GM23338 (cell line): ENCODE results near the gene OXCT2. TPM values are rescaled to one million over a fixed set of nuclear protein-coding genes. Genes with fewer than 3 reads are reported as not detected.
"Not testable (repeated sequence)": the region's sequence is repeated elsewhere in the genome, so short reads cannot be mapped to it uniquely, and the experiment has no call there.

Source experiments
- ATAC-seq: fragments of 200-7000 bp; cut with Tn5 transposase; 3 replicates; pipeline ENCODE4 v1.9.1; 2020
- DNase-seq: peaks from one replicate; pipeline ENCODE4 v3.0.0-alpha.2; 2015; ENCODE audit warnings: low spot score
- H2AFZ ChIP-seq: fragments of 200-600 bp; sonication (generic); 2 replicates; pipeline ENCODE4 v1.8.0; 2016; ENCODE audit warnings: antibody characterized with exemption, mild to moderate bottlenecking, moderate library complexity
- H3F3A ChIP-seq: fragments of 200-600 bp; sonication (generic); replicated peaks from 2 replicates; pipeline ENCODE4 v1.8.0; 2017; ENCODE audit warnings: antibody characterized with exemption, mixed run types, low read depth
- H3K27ac ChIP-seq: fragments of 200-600 bp; sonication (generic); 2 replicates; pipeline ENCODE4 v1.6.1; 2016; ENCODE audit warnings: low read depth
- H3K27me3 ChIP-seq: fragments of 200-600 bp; sonication (generic); 2 replicates; pipeline ENCODE4 v1.8.0; 2016; ENCODE audit warnings: mild to moderate bottlenecking, mixed run types, moderate library complexity; ENCODE audit not compliant: insufficient read depth
- H3K36me3 ChIP-seq: fragments of 200-600 bp; sonication (generic); 2 replicates; pipeline ENCODE4 v1.8.0; 2016; ENCODE audit warnings: mild to moderate bottlenecking; ENCODE audit not compliant: insufficient read depth
- H3K4me1 ChIP-seq: fragments of 200-600 bp; sonication (generic); 2 replicates; pipeline ENCODE4 v1.8.0; 2016; ENCODE audit warnings: mild to moderate bottlenecking, moderate library complexity; ENCODE audit not compliant: insufficient read depth
- H3K4me2 ChIP-seq: fragments of 200-600 bp; sonication (generic); 2 replicates; pipeline ENCODE4 v1.7.1; 2017; ENCODE audit warnings: mixed run types
- H3K4me3 ChIP-seq: fragments of 200-600 bp; sonication (generic); 2 replicates; pipeline ENCODE4 v1.6.1; 2016; ENCODE audit warnings: mixed run types
- H3K79me2 ChIP-seq: fragments of 200-600 bp; sonication (generic); replicated peaks from 2 replicates; pipeline ENCODE4 v1.8.0; 2017; ENCODE audit warnings: mild to moderate bottlenecking; ENCODE audit not compliant: insufficient read depth
- H3K9me2 ChIP-seq: fragments of 200-600 bp; sonication (generic); 2 replicates; pipeline ENCODE4 v1.8.0; 2017; ENCODE audit not compliant: insufficient read depth
- H4K20me1 ChIP-seq: fragments of 200-600 bp; sonication (generic); replicated peaks from 2 replicates; pipeline ENCODE4 v1.8.0; 2017; ENCODE audit warnings: mild to moderate bottlenecking; ENCODE audit not compliant: insufficient read depth
- H3K27ac Mint-ChIP-seq: 2 replicates; pipeline ENCODE4 v1.8.0; 2020; ENCODE audit warnings: inconsistent platforms, mild to moderate bottlenecking, moderate library complexity, mixed read lengths
- H3K27me3 Mint-ChIP-seq: 3 replicates; pipeline ENCODE4 v1.8.0; 2022; ENCODE audit warnings: low read depth, mild to moderate bottlenecking, moderate library complexity, mixed read lengths, inconsistent platforms; ENCODE audit not compliant: insufficient read depth, poor library complexity
- H3K36me3 Mint-ChIP-seq: 3 replicates; pipeline ENCODE4 v1.8.0; 2021; ENCODE audit warnings: low read depth, mild to moderate bottlenecking, inconsistent platforms, moderate library complexity, mixed read lengths
- H3K4me1 Mint-ChIP-seq: 3 replicates; pipeline ENCODE4 v1.8.0; 2020; ENCODE audit warnings: mild to moderate bottlenecking, inconsistent platforms, mixed read lengths
- H3K4me3 Mint-ChIP-seq: 3 replicates; pipeline ENCODE4 v1.8.0; 2021; ENCODE audit warnings: moderate library complexity, mild to moderate bottlenecking, inconsistent platforms, mixed read lengths
- H3K9me3 Mint-ChIP-seq: 3 replicates; pipeline ENCODE4 v1.8.0; 2020; ENCODE audit warnings: moderate library complexity, mild to moderate bottlenecking, inconsistent platforms, mixed read lengths
- CREB1 ChIP-seq: fragments of 250-450 bp; sonication (Bioruptor Pico); IDR thresholded peaks from 2 replicates; pipeline ENCODE4 v1.5.0; 2020; ENCODE audit warnings: low read depth, mild to moderate bottlenecking, moderate library complexity
- CTCF ChIP-seq, 2 experiments: fragments of 200-600 bp in 1 of 2; sonication (generic) in 1 of 2; conservative IDR thresholded peaks; 2 replicates each; pipeline versions ENCODE4 v1.5.1 to v1.6.1; 2016 to 2017; ENCODE audit warnings: antibody characterized with exemption in 2 of 2, low read depth in 2 of 2, mild to moderate bottlenecking in 2 of 2, moderate library complexity in 1 of 2
- EZH2 ChIP-seq: fragments of 200-600 bp; sonication (generic); IDR thresholded peaks from one replicate; pipeline ENCODE4 v1.8.0; 2017; ENCODE audit warnings: antibody characterized with exemption, mild to moderate bottlenecking, low read depth; ENCODE audit not compliant: unreplicated experiment
- EZH2phosphoT487 ChIP-seq: fragments of 200-600 bp; sonication (generic); IDR thresholded peaks from one replicate; pipeline ENCODE4 v1.8.1; 2018; ENCODE audit warnings: antibody characterized with exemption; ENCODE audit not compliant: unreplicated experiment
- JUNB ChIP-seq: IDR thresholded peaks from one replicate; pipeline ENCODE4 v1.6.1; 2016; ENCODE audit warnings: antibody characterized with exemption; ENCODE audit not compliant: unreplicated experiment
- REST ChIP-seq: IDR thresholded peaks from one replicate; pipeline ENCODE4 v1.6.1; 2018; ENCODE audit warnings: antibody characterized with exemption; ENCODE audit not compliant: unreplicated experiment
- STAT1 ChIP-seq: IDR thresholded peaks from one replicate; pipeline ENCODE4 v1.6.1; 2016; ENCODE audit warnings: antibody characterized with exemption; ENCODE audit not compliant: unreplicated experiment
- ZNF114 ChIP-seq: fragments of 250-450 bp; sonication (Bioruptor Pico); IDR thresholded peaks from 2 replicates; pipeline ENCODE4 v1.5.0; 2020; ENCODE audit warnings: mild to moderate bottlenecking, moderate library complexity
- ZNF331 ChIP-seq: fragments of 250-450 bp; sonication (Bioruptor Pico); IDR thresholded peaks from 2 replicates; pipeline ENCODE4 v1.5.0; 2020; ENCODE audit warnings: low read depth, mild to moderate bottlenecking, moderate library complexity
- ZNF462 ChIP-seq: fragments of 250-450 bp; sonication (Bioruptor Pico); IDR thresholded peaks from 2 replicates; pipeline ENCODE4 v1.5.0; 2020; ENCODE audit warnings: mild to moderate bottlenecking, moderate library complexity
- polyA plus RNA-seq: library from polyadenylated mRNA; unstranded; fragments of >200 nt; fragmentation: Nextera tagmentation; extraction: Ambion mirVana; gene quantifications from 2 replicates; pipeline ENCODE4 v1.2.1, GENCODE V29; 2016
- total RNA-seq: library from RNA; depleted of rRNA; stranded (reverse); fragments of >200 nt; shearing (Covaris generic); gene quantifications from 2 replicates; pipeline ENCODE4 v1.2.3, GENCODE V29; 2014

Gene OXCT2
- total and polyA plus RNA-seq, 2 experiments from 2014 or later = 1.4 to 2.8 TPM

GRCh38 chr1:39776400-39776713 is 5.2 kb upstream of the OXCT2 start (continued):
- no peak for TF ChIP-seq ZNF462 (CRISPR knock-in tag)
- no peak for TF ChIP-seq CTCF (conservative IDR thresholded peaks at IDR 0.05; ENCODE audit: low read depth in 2 of 2)
- no peak for TF ChIP-seq ZNF331 (CRISPR knock-in tag)
- TF ChIP-seq EZH2 = no peak
- no peak for TF ChIP-seq REST
- no peak for TF ChIP-seq JUNB
- no peak for TF ChIP-seq ZNF114 (CRISPR knock-in tag)
- no peak for TF ChIP-seq CREB1 (CRISPR knock-in tag)
- TF ChIP-seq EZH2phosphoT487 = no peak
- no peak for TF ChIP-seq STAT1

- not testable (repeated sequence) for H3K9me2 ChIP-seq
These were observed 4.7 kb upstream of the OXCT2 start for GRCh38 chr1:39775676-39776399.

GRCh38 chr1:39775141-39775540 is 4.0 kb upstream of the OXCT2 start:
- ATAC-seq = not testable (repeated sequence)

More at GRCh38 chr1:39775676-39776399, 4.7 kb upstream of the OXCT2 start:
- not testable (repeated sequence) for H3K4me3 ChIP-seq, H3K36me3 Mint-ChIP-seq, H4K20me1 ChIP-seq, H3K27ac Mint-ChIP-seq, H3K4me1 ChIP-seq, DNase-seq, H3K4me3 Mint-ChIP-seq, H3K9me3 Mint-ChIP-seq, H3F3A ChIP-seq, H3K36me3 ChIP-seq, H2AFZ ChIP-seq, H3K4me1 Mint-ChIP-seq, H3K27ac ChIP-seq, H3K27me3 Mint-ChIP-seq, ATAC-seq, H3K4me2 ChIP-seq, H3K79me2 ChIP-seq
- peaks cover 12% of the 10 kb centered on the region for H3K27me3 ChIP-seq

More at GRCh38 chr1:39775141-39775540, 4.0 kb upstream of the OXCT2 start:
- peaks cover 12% of the 10 kb centered on the region for H3K27me3 ChIP-seq
- H4K20me1 ChIP-seq, H3K27ac ChIP-seq, H3K79me2 ChIP-seq, H3K36me3 Mint-ChIP-seq, H3K4me2 ChIP-seq, H3F3A ChIP-seq, H3K4me1 Mint-ChIP-seq, H3K9me2 ChIP-seq, H3K27me3 Mint-ChIP-seq, H3K4me3 Mint-ChIP-seq, DNase-seq, H3K4me1 ChIP-seq, H3K9me3 Mint-ChIP-seq, H3K36me3 ChIP-seq, H3K4me3 ChIP-seq, H2AFZ ChIP-seq, H3K27ac Mint-ChIP-seq: not testable (repeated sequence)
